Heart right ventricle (tissue), 16 donors: ENCODE data around the gene SLC26A6. TPM values are rescaled to one million over a fixed set of nuclear protein-coding genes. Genes with fewer than 3 reads are reported as not detected.

Source experiments
- ATAC-seq, 8 donors: fragments of 200-7000 bp; cut with Tn5 transposase; one replicate each; pipeline ENCODE4 v1.9.1; 2020; ENCODE audit warnings: mild to moderate bottlenecking in 8 of 8, moderate library complexity in 8 of 8, moderate number of reproducible peaks in 1 of 8
- DNase-seq, 2 donors: peaks; one replicate each; pipeline ENCODE4 v3.0.0-alpha.2; 2020
- H3K27ac ChIP-seq, 10 donors: fragments of 200-600 bp; sonication (generic) in 2 of 10; one replicate each; pipeline versions ENCODE4 v1.5.0 to v1.8.0; 2020 to 2022; ENCODE audit warnings: mild to moderate bottlenecking in 3 of 10
- H3K27me3 ChIP-seq, 7 donors: fragments of 200-600 bp; one replicate each; pipeline ENCODE4 v1.8.0; 2021 to 2022; ENCODE audit warnings: mild to moderate bottlenecking in 2 of 7
- H3K36me3 ChIP-seq, 9 donors: fragments of 200-600 bp; sonication (generic) in 1 of 9; one replicate each; pipeline versions ENCODE4 v1.5.0 to v1.8.0; 2020 to 2022; ENCODE audit warnings: mild to moderate bottlenecking in 2 of 9
- H3K4me1 ChIP-seq, 9 donors: fragments of 200-600 bp; sonication (generic) in 1 of 9; one replicate each; pipeline versions ENCODE4 v1.5.0 to v1.8.0; 2020 to 2022; ENCODE audit warnings: mild to moderate bottlenecking in 4 of 9
- H3K4me3 ChIP-seq, 10 donors: fragments of 200-600 bp; sonication (generic) in 2 of 10; one replicate each; pipeline versions ENCODE4 v1.5.0 to v1.8.0; 2020 to 2022; ENCODE audit warnings: mild to moderate bottlenecking in 7 of 10, moderate library complexity in 2 of 10
- H3K9me3 ChIP-seq, 11 donors: fragments of 200-600 bp in 10 of 11; sonication (generic) in 2 of 11; one replicate each; pipeline versions ENCODE4 v1.5.0 to v1.8.0; 2013 to 2022; ENCODE audit warnings: mild to moderate bottlenecking in 2 of 11, control low read depth in 1 of 11, moderate library complexity in 1 of 11
- CTCF ChIP-seq, 9 donors: fragments of 200-600 bp; sonication (generic) in 2 of 9; IDR thresholded peaks; one replicate each; pipeline versions ENCODE4 v1.5.0 to v1.8.0; 2021 to 2022; ENCODE audit warnings: antibody characterized with exemption in 9 of 9, mild to moderate bottlenecking in 5 of 9, moderate library complexity in 1 of 9
- WGBS, 2 donors: extraction: QIAGEN DNeasy Blood & Tissue Kit; methylation state at CpG; one replicate each; pipeline ENCODE4 v1.1.7; 2013; ENCODE audit warnings: inconsistent platforms in 1 of 2; 5-methylcytosine and 5-hydroxymethylcytosine counted together
- intact Hi-C, 10 donors: fragments of 100-400 bp; cut with DNase I; formaldehyde crosslinking; loops; one replicate each; pipeline versions ENCODE4 v1.11.1 to v1.14.2; 2022
- polyA plus RNA-seq, 2 donors: library from polyadenylated mRNA; stranded (reverse); fragments of 200-250 nt; gene quantifications; one replicate each; pipeline ENCODE4 v1.2.3, GENCODE V29; 2013
- total RNA-seq, 10 donors: library from RNA; stranded (reverse); fragmentation: NEBNext Ultra II Directional in 3 of 10; extraction: Animal tissue kit (Norgen Biotek cat#: 25700) in 3 of 10; gene quantifications; one replicate each; pipeline versions ENCODE4 v1.2.1 to v1.2.4, GENCODE V29; 2021 to 2023
- donor health status: Arrhythmogenic right ventricular cardiomyopathy.
- donor health status: ischemic (EF 13 %, LVEDD 7.1; RV severe dilation, severe dysfunction).
- donor health status: healthy with polysubstance abuse.
- donor health status: DM: no; HTN: yes; CAD: no.
- donor health status: DM: no; HTN: no; CAD: no.
- donor health status: ischemic (EF 25% LVEDD 6.9; RV normal size, moderate dysfunction).
- donor health status: ischemic (EF 25% LVEDD 5.7; RV mildly dilated, moderate dysfunction).
- donor health status: healthy.
- donor health status: DM: yes; HTN: yes; CAD: no.
- donor health status: Ischemic cardiomyopathy.
- donor health status: ischemic (EF 35%, LVEDD 5.7; RV mildly dilated, moderate dysfunction).
- donor health status: nonischemic (EF 11% LVEDD 7.7; RV severe dilation, severe dysfunction).
- donor health status: DM: yes; HTN: yes; CAD: no.
- donor health status: PGD.
- donor health status: ischemic (EF 29% LVEDD 5.4; RV normal size, mild dysfunction).
- donor health status: nonischemic (EF 23%, LVEDD 6.1; RV moderate dilation, normal function).

SLC26A6 gene
- total and polyA plus RNA-seq, 12 donors: 5.2 to 25.4 (median 10.3) TPM

GRCh38 chr3:48619541-48620524, 15.4 kb downstream of the SLC26A6 start:
- H3K36me3 ChIP-seq: peaks cover 0 to 7% (median 0%) of the 10 kb centered on the region in 9 donors
- no peak overlapping the region for H3K27ac ChIP-seq
- DNase-seq (no peak), ATAC-seq (no peak)
- 82 to 83% methylated on average over 7 of the region's 7 CpGs for WGBS, 2 donors
- H3K9me3 ChIP-seq: peaks cover 0 to 30% (median 13%) of the 10 kb centered on the region in 11 donors
- no peak overlapping the region for H3K4me3 ChIP-seq
- TF ChIP-seq CTCF (IDR thresholded peaks at IDR 0.05): no peak
- intact Hi-C loops: no loop called here
- H3K4me1 ChIP-seq: no peaks in the 10 kb centered on the region
- H3K27me3 ChIP-seq: no peaks in the 10 kb centered on the region

GRCh38 chr3:48617559-48617958, 17.7 kb downstream of the SLC26A6 start:
- DNase-seq (no peak), ATAC-seq (no peak)
- Histone ChIP-seq H3K27me3 (no peaks in the 10 kb centered on the region), H3K27ac (no peak overlapping the region), H3K9me3 (peaks cover 0 to 30% (median 13%) of the 10 kb centered on the region in 11 donors), H3K36me3 (no peaks in the 10 kb centered on the region), H3K4me3 (no peak overlapping the region), H3K4me1 (peaks cover 0 to 10% (median 0%) of the 10 kb centered on the region in 9 donors)
- no peak for TF ChIP-seq CTCF (IDR thresholded peaks at IDR 0.05)
- intact Hi-C loops: no loop called here
- 95 to 96% methylated on average over 4 of the region's 4 CpGs for WGBS, 2 donors

GRCh38 chr3:48614044-48614443, 21.2 kb downstream of the SLC26A6 start:
- intact Hi-C loops: no loop called here
- ATAC-seq: no peak
- no peak for DNase-seq
- Histone ChIP-seq H3K27me3 (no peaks in the 10 kb centered on the region), H3K27ac (peak overlapping the region in 1 of 10 donors; percentile 31), H3K36me3 (no peaks in the 10 kb centered on the region), H3K4me1 (peaks cover 0 to 15% (median 5%) of the 10 kb centered on the region in 9 donors), H3K4me3 (no peak overlapping the region), H3K9me3 (peaks cover 0 to 30% (median 13%) of the 10 kb centered on the region in 11 donors)
- WGBS, 2 donors: 61 to 68% methylated on average over 3 of the region's 3 CpGs
- no peak for TF ChIP-seq CTCF (IDR thresholded peaks at IDR 0.05)

GRCh38 chr3:48612309-48612708, 23.0 kb downstream of the SLC26A6 start:
- no peak for TF ChIP-seq CTCF (IDR thresholded peaks at IDR 0.05)
- intact Hi-C loops: no loop called here
- H3K27ac ChIP-seq: no peak overlapping the region
- peaks cover 0 to 10% (median 0%) of the 10 kb centered on the region in 9 donors for H3K36me3 ChIP-seq
- ATAC-seq (no peak), DNase-seq (no peak)
- peaks cover 0 to 15% (median 4%) of the 10 kb centered on the region in 11 donors for H3K9me3 ChIP-seq
- WGBS, 2 donors: 60 to 65% methylated on average over 1 of the region's 1 CpG
- H3K4me3 ChIP-seq: no peak overlapping the region
- H3K4me1 ChIP-seq: peaks cover 6 to 31% (median 21%) of the 10 kb centered on the region in 9 donors
- H3K27me3 ChIP-seq: no peaks in the 10 kb centered on the region
